ENCODE data around the gene C16orf54.

GRCh38 chr16:29726845-29727377 lies 18.9 kb downstream of the C16orf54 start:
- no peak for TF ChIP-seq ETS1 (IDR thresholded peaks at IDR 0.05)
- no peak for TF ChIP-seq CTCF (conservative IDR thresholded peaks at IDR 0.05; ENCODE audit: low read depth in 2 of 2)
- no peak for TF ChIP-seq EZH2 (IDR thresholded peaks at IDR 0.05; ENCODE audit: low read depth, unreplicated experiment)
- no peak for TF ChIP-seq REST (IDR thresholded peaks at IDR 0.05; ENCODE audit: unreplicated experiment)

Measured in GM23338 (cell line).